HepG2 (cell line): Measurements from ENCODE around the gene PARP8. TPM values are rescaled to one million over a fixed set of nuclear protein-coding genes. Genes with fewer than 3 reads are reported as not detected.

Experiments
- ATAC-seq: fragments of 200-7000 bp; cut with Tn5 transposase; 3 replicates; pipeline ENCODE4 v1.9.1; 2020; ENCODE audit warnings: mild to moderate bottlenecking, moderate library complexity
- BruUV-seq: library from RNA; stranded (reverse); fragments of 400-500 nt; replicated peaks from 2 replicates; lab custom pipeline; 2021; lab: Mats Ljungman, UMichigan
- CTCF ChIA-PET: fragments of 300-600 bp; formaldehyde crosslinking; extraction: SDS; loops from one replicate; lab custom pipeline; 2021; ENCODE audit warnings: low total read pairs, inconsistent platforms, low intra/inter-chr PET ratio; lab: Yijun Ruan, JAX
- POLR2A ChIA-PET: fragments of 350-600 bp; sonication (Branson Sonifier 250); formaldehyde crosslinking; loops from one replicate; lab custom pipeline; 2020; ENCODE audit warnings: antibody characterized with exemption, inconsistent platforms; lab: Yijun Ruan, JAX
- DNase-seq: peaks from one replicate; pipeline ENCODE4 v3.0.0-alpha.2; 2015; ENCODE audit warnings: low spot score
- FAIRE-seq: peaks from 3 replicates; lab custom pipeline; 2011; peaks lifted over from hg19 to GRCh38; lab: Jason Lieb, UNC
- H2AFZ ChIP-seq: one replicate; pipeline ENCODE4 v1.6.1; 2011; ENCODE audit warnings: low read length, inconsistent platforms
- H3K27ac ChIP-seq: fragments of 300-600 bp; 3 replicates; pipeline ENCODE4 v1.8.0; 2011; ENCODE audit warnings: mixed run types, mild to moderate bottlenecking, mixed read lengths, low read length, inconsistent platforms; ENCODE audit not compliant: insufficient read depth; ENCODE audit errors: extremely low read length
- H3K27me3 ChIP-seq, 2 experiments: fragments of 200-600 bp in 1 of 2; 2 replicates in 1 of 2; 3 replicates in 1 of 2; pipeline versions ENCODE4 v1.6.0 to v1.8.0; 2011; ENCODE audit warnings: low read length in 2 of 2, mild to moderate bottlenecking in 2 of 2, moderate library complexity in 2 of 2, inconsistent platforms in 1 of 2; ENCODE audit not compliant: insufficient read depth in 2 of 2, control insufficient read depth in 1 of 2
- H3K36me3 ChIP-seq, 2 experiments: fragments of 200-600 bp in 1 of 2; replicated peaks in 1 of 2; 2 replicates in 1 of 2; 3 replicates in 1 of 2; pipeline versions ENCODE4 v1.5.1 to v1.8.0; 2011; ENCODE audit warnings: low read length in 2 of 2, inconsistent platforms in 1 of 2; ENCODE audit not compliant: insufficient read depth in 2 of 2, control insufficient read depth in 1 of 2
- H3K4me1 ChIP-seq: 2 replicates; pipeline ENCODE4 v1.5.1; 2012; ENCODE audit warnings: low read length, inconsistent platforms; ENCODE audit not compliant: insufficient read depth
- H3K4me2 ChIP-seq: 2 replicates; pipeline ENCODE4 v1.6.0; 2011; ENCODE audit warnings: low read depth, low read length, inconsistent platforms
- H3K4me3 ChIP-seq, 3 experiments: fragments of 200-600 bp in 1 of 3; sonication (generic), shearing (Covaris generic) in 1 of 3; replicated peaks in 1 of 3; 2 replicates each; pipeline ENCODE4 v1.5.1; 2011 to 2016; ENCODE audit warnings: low read length in 3 of 3, inconsistent platforms in 2 of 3, low read depth in 2 of 3, mild to moderate bottlenecking in 2 of 3, control low read depth in 1 of 3, mixed read lengths in 1 of 3; ENCODE audit not compliant: insufficient read depth in 1 of 3
- H3K79me2 ChIP-seq: one replicate; pipeline ENCODE4 v1.6.1; 2011; ENCODE audit warnings: low read length, inconsistent platforms; ENCODE audit not compliant: insufficient read depth
- H3K9ac ChIP-seq: 2 replicates; pipeline ENCODE4 v1.6.0; 2011; ENCODE audit warnings: mild to moderate bottlenecking, low read depth, low read length, inconsistent platforms; ENCODE audit not compliant: insufficient read depth
- H3K9me3 ChIP-seq: 2 replicates; pipeline ENCODE4 v1.5.1; 2012; ENCODE audit warnings: mild to moderate bottlenecking, low read length
- H4K20me1 ChIP-seq: 2 replicates; pipeline ENCODE4 v1.6.0; 2011; ENCODE audit warnings: inconsistent platforms, mild to moderate bottlenecking, low read length, moderate library complexity; ENCODE audit not compliant: insufficient read depth
- ASH2L ChIP-seq: fragments of 300-600, 200-600 bp; sonication (generic); IDR thresholded peaks from 2 replicates; pipeline ENCODE4 v1.7.0; 2017; ENCODE audit warnings: low read depth, mild to moderate bottlenecking, moderate library complexity, mixed read lengths, low read length; ENCODE audit not compliant: insufficient read length
- FOSL2 ChIP-seq: sonication (generic); formaldehyde crosslinking; IDR thresholded peaks from 2 replicates; pipeline ENCODE4 v1.4.0; 2020; ENCODE audit warnings: missing genetic modification reagents
- GATAD1 ChIP-seq: IDR thresholded peaks from 2 replicates; pipeline ENCODE4 v1.6.1; 2016; ENCODE audit warnings: missing genetic modification reagents, missing compliant biosample characterization
- GTF3A ChIP-seq: sonication (generic); formaldehyde crosslinking; conservative IDR thresholded peaks from 2 replicates; pipeline ENCODE4 v1.4.0; 2020; ENCODE audit warnings: mild to moderate bottlenecking, missing genetic modification reagents
- HDAC1 ChIP-seq: sonication (generic); formaldehyde crosslinking; IDR thresholded peaks from 2 replicates; pipeline ENCODE4 v1.5.1; 2020; ENCODE audit warnings: mild to moderate bottlenecking, missing genetic modification reagents
- HDAC2 ChIP-seq: sonication (generic); formaldehyde crosslinking; IDR thresholded peaks from 2 replicates; pipeline ENCODE4 v1.4.0; 2020; ENCODE audit warnings: missing genetic modification reagents
- HNF4G ChIP-seq, 2 experiments: sonication (generic) in 1 of 2; formaldehyde crosslinking in 1 of 2; IDR thresholded peaks; 2 replicates each; pipeline versions ENCODE4 v1.4.0 to v1.6.1; 2011 to 2020; ENCODE audit warnings: borderline replicate concordance in 2 of 2, low read depth in 2 of 2, mild to moderate bottlenecking in 2 of 2, low read length in 1 of 2, missing genetic modification reagents in 1 of 2, moderate library complexity in 1 of 2
- NFIC ChIP-seq: IDR thresholded peaks from 2 replicates; pipeline ENCODE4 v1.6.1; 2012; ENCODE audit warnings: mild to moderate bottlenecking, low read length, inconsistent platforms
- SOX5 ChIP-seq: IDR thresholded peaks from 2 replicates; pipeline ENCODE4 v1.6.1; 2016; ENCODE audit warnings: borderline replicate concordance
- SOX6 ChIP-seq, 2 experiments: fragments of 450-650 bp in 1 of 2; sonication (generic) in 1 of 2; formaldehyde crosslinking in 1 of 2; IDR thresholded peaks; 2 replicates each; pipeline versions ENCODE4 v1.4.0 to v1.6.1; 2017 to 2020; ENCODE audit warnings: antibody characterized with exemption in 1 of 2, mild to moderate bottlenecking in 1 of 2, missing genetic modification reagents in 1 of 2
- SRSF4 ChIP-seq: fragments of 200-400 bp; formaldehyde crosslinking; IDR thresholded peaks from one replicate; pipeline ENCODE4 v1.6.1; 2018; ENCODE audit warnings: mild to moderate bottlenecking, low read depth, low read length, moderate library complexity; ENCODE audit not compliant: poor library complexity, severe bottlenecking
- XBP1 ChIP-seq: sonication (generic); formaldehyde crosslinking; IDR thresholded peaks from 2 replicates; pipeline ENCODE4 v1.5.0; 2020; ENCODE audit warnings: missing genetic modification reagents
- ZFY ChIP-seq: sonication (generic); formaldehyde crosslinking; IDR thresholded peaks from 2 replicates; pipeline ENCODE4 v1.4.0; 2020; ENCODE audit warnings: missing genetic modification reagents
- ZFYVE20 ChIP-seq: sonication (generic); formaldehyde crosslinking; IDR thresholded peaks from 2 replicates; pipeline ENCODE4 v1.8.0; 2023; ENCODE audit warnings: low read depth, mild to moderate bottlenecking, moderate library complexity, missing genetic modification reagents, borderline replicate concordance
- ZNF572 ChIP-seq: sonication (generic); formaldehyde crosslinking; IDR thresholded peaks from 2 replicates; pipeline ENCODE4 v1.5.1; 2020; ENCODE audit warnings: mild to moderate bottlenecking, missing genetic modification reagents
- ZNF891 ChIP-seq: sonication (generic); formaldehyde crosslinking; IDR thresholded peaks from 2 replicates; pipeline ENCODE4 v1.5.0; 2020; ENCODE audit warnings: mild to moderate bottlenecking, missing genetic modification reagents
- WGBS: methylation state at CpG from one replicate; pipeline ENCODE4 v1.1.6; 2017; ENCODE audit warnings: low lambda C conversion rate; 5-methylcytosine and 5-hydroxymethylcytosine counted together
- in situ Hi-C: cut with HindIII; loops from 2 replicates; pipeline ENCODE4 v1.10.0; 2017; ENCODE audit warnings: low pct_unique_long_range_greater_than_20kb; ENCODE audit not compliant: extremely low pct_ligation_motif_present
- intact Hi-C: fragments of 100-400 bp; cut with micrococcal nuclease; formaldehyde crosslinking; loops from one replicate; pipeline ENCODE4 v1.10.0; 2022; ENCODE audit not compliant: unreplicated experiment
- polyA plus RNA-seq, 8 experiments: library from polyadenylated mRNA; depleted of rRNA in 3 of 8; stranded (reverse) in 7 of 8; unstranded in 1 of 8; fragments of >200 nt; fragmentation: Illumina TruSeq in 4 of 8; extraction: Trizol in 4 of 8; gene quantifications; 2 replicates each; pipeline versions ENCODE4 v1.2.1 to v1.2.3, GENCODE V29; 2011 to 2016; ENCODE audit warnings: low read depth in 4 of 8, missing spikeins in 1 of 8, mixed read lengths in 1 of 8; ENCODE audit not compliant: insufficient read depth in 1 of 8
- total RNA-seq, 5 experiments: library from RNA; depleted of rRNA; stranded (reverse); fragments of >200 nt; fragmentation: Illumina TruSeq; extraction: Trizol; gene quantifications; 2 replicates each; pipeline ENCODE4 v1.2.3, GENCODE V29; 2016; ENCODE audit warnings: low read depth in 1 of 5
- TF ChIP-seq, protein P1 (sequence below): sonication (generic); formaldehyde crosslinking; IDR thresholded peaks from 2 replicates; pipeline ENCODE4 v1.9.0; 2022; ENCODE audit warnings: low read depth, missing genetic modification reagents
- TF ChIP-seq, protein P2 (sequence below): sonication (generic); formaldehyde crosslinking; IDR thresholded peaks from 2 replicates; pipeline ENCODE4 v1.8.0; 2022; ENCODE audit warnings: mild to moderate bottlenecking, missing genetic modification reagents

PARP8 gene
- total and polyA plus RNA-seq, 2 of the 13 experiments (the other 11 are each of a cell fraction or from before 2014, with no cell fraction given): 0.11 to 0.29 TPM

DNA sequence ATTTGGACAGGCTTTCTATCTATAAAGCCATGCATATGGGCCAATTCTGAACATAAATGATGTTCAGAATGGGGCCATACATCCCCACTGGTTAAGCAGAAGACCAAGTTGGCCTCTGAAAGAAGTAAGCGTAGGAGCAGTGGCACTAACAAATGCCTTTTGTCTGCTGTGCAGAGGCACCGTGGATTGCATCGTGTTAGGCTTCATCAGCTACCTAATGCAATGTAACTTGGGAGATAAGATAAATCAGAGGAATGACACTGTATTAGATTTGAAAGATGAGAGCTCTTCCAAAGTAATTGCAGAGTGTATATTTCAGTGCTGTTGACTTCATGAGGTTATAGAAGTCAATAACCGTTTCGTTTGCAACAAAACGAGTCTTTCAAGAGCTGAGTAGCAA is 148.1 kb downstream of the PARP8 start (continued):
- no peak for TF ChIP-seq HNF4G (IDR thresholded peaks at IDR 0.05; ENCODE audit: borderline replicate concordance, low read depth, low read length)
- no peak for TF ChIP-seq HNF4G (CRISPR knock-in tag; IDR thresholded peaks at IDR 0.05; ENCODE audit: borderline replicate concordance, low read depth)
- no peak for TF ChIP-seq SOX5
- TF ChIP-seq, protein P1, sequence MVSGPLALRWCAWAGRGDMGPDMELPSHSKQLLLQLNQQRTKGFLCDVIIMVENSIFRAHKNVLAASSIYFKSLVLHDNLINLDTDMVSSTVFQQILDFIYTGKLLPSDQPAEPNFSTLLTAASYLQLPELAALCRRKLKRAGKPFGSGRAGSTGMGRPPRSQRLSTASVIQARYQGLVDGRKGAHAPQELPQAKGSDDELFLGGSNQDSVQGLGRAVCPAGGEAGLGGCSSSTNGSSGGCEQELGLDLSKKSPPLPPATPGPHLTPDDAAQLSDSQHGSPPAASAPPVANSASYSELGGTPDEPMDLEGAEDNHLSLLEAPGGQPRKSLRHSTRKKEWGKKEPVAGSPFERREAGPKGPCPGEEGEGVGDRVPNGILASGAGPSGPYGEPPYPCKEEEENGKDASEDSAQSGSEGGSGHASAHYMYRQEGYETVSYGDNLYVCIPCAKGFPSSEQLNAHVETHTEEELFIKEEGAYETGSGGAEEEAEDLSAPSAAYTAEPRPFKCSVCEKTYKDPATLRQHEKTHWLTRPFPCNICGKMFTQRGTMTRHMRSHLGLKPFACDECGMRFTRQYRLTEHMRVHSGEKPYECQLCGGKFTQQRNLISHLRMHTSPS: no peak
- TF ChIP-seq GTF3A (CRISPR knock-in tag): no peak
- TF ChIP-seq XBP1: no peak
- TF ChIP-seq NFIC: no peak
- no peak for TF ChIP-seq ASH2L
- TF ChIP-seq, all 625 proteins: peak for 0

DNA sequence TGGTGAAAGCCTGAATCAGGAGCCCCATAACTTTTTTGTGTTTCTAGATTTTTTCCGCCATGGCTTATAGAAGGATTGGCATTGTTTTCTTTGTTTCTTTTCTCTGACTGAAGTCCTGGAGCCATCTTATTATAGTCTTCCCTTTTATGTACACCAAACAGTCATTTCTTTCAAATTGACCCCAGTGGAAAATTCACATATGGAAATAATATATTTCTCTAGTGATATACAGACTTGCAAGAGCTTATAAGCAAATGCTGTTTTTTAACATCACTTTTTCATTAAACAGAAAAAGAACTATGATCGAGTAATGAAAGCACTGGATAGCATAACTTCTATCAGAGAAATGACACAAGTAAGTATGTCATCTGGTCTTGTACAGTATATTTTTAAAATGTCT is 155.6 kb downstream of the PARP8 start:
- WGBS: 21% methylated on average over 2 of the region's 2 CpGs
- no peaks in the 10 kb centered on the region for H3K79me2 ChIP-seq
- ATAC-seq (no peak), DNase-seq (no peak), FAIRE-seq (no peak)
- POLR2A ChIA-PET: no interaction called here
- intact Hi-C loops (no loop called here), in situ Hi-C loops (no loop called here)
- no peak overlapping the region for H3K4me2 ChIP-seq
- H3K4me3 ChIP-seq: no peak overlapping the region
- no peaks in the 10 kb centered on the region for H3K27me3 ChIP-seq
- H3K36me3 ChIP-seq: no peaks in the 10 kb centered on the region
- H4K20me1 ChIP-seq: no peaks in the 10 kb centered on the region
- no peaks in the 10 kb centered on the region for H3K4me1 ChIP-seq
- H3K27ac ChIP-seq: no peak overlapping the region
- BruUV-seq: no TSS peak
- no peaks in the 10 kb centered on the region for H3K9me3 ChIP-seq
- H2AFZ ChIP-seq: no peak overlapping the region
- CTCF ChIA-PET: no interaction called here
- H3K9ac ChIP-seq: no peak overlapping the region
- TF ChIP-seq FOSL2 (CRISPR knock-in tag) (no peak), ZNF891 (CRISPR knock-in tag) (no peak), HDAC2 (CRISPR knock-in tag) (no peak), SOX6 (IDR thresholded peaks at IDR 0.05) (no peak), SOX6 (CRISPR knock-in tag; IDR thresholded peaks at IDR 0.05) (no peak), ZFY (no peak), GATAD1 (CRISPR knock-in tag) (no peak), ZFYVE20 (CRISPR knock-in tag) (no peak), ZNF572 (no peak), SRSF4 (no peak), HDAC1 (CRISPR knock-in tag) (no peak)
- TF ChIP-seq, protein P2, sequence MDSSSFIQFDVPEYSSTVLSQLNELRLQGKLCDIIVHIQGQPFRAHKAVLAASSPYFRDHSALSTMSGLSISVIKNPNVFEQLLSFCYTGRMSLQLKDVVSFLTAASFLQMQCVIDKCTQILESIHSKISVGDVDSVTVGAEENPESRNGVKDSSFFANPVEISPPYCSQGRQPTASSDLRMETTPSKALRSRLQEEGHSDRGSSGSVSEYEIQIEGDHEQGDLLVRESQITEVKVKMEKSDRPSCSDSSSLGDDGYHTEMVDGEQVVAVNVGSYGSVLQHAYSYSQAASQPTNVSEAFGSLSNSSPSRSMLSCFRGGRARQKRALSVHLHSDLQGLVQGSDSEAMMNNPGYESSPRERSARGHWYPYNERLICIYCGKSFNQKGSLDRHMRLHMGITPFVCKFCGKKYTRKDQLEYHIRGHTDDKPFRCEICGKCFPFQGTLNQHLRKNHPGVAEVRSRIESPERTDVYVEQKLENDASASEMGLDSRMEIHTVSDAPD (CRISPR knock-in tag): no peak
